HL-60/S4 (cell line): ENCODE data around the gene SF3A2.

Source experiments
- in situ Hi-C: fragments of 300-500 bp; cut with MboI; formaldehyde crosslinking; loops from 2 replicates; pipeline ENCODE4 v1.14.3; 2022; ENCODE audit warnings: low sequenced_read_pairs

SF3A2 gene

DNA sequence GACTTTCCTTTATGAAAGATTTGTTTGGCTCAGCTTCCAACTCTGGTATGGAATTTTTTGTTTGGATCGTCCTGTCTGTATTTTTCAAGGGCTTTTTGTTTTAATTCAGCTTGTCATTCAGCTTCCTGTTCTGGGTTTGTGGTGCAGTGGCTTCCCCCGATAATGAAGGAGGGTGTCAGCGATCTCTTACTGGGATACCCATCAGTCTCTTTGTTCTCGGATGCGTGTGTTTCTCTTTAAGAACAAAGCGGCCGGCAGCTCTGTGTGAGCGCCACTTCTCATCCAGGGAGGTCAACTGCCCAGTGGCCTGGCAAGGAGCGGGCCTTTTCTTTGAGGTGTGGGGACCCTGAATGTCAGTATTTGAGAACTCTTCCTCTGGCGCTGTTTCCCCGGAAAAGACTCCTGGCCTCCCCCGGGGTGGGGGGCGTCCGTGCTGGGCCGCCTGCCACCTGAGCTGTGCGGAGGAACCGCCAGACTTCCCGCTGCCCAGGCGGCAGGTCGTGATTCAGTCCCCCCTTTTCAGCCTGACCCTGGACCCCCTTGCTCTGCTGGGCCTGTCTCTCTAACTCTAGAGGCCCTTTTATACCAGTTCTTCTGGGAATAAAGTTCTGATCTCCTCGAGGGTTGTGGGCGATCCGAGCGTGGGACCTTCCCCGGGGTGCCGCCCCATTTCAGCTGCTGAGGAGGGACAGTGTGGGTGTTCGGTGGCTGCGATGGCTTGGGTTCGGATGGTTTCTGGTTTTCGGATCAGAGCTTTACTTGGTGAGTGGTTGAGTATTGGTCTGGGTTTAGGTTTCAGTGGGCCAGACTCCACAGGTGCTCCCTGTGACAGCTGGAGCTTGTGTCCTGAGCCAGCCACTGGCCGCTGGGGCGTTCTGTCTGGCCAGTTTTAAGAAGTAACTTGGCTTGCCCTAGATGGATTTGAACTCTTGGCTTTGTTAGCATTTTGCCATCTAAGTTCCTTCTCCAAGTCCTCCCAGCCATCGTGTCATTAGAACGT, 3.4 kb downstream of the SF3A2 start:
- in situ Hi-C loops = no loop called here

GRCh38 chr19:2240881-2241760, 4.5 kb downstream of the SF3A2 start:
- in situ Hi-C loops = no loop called here

DNA sequence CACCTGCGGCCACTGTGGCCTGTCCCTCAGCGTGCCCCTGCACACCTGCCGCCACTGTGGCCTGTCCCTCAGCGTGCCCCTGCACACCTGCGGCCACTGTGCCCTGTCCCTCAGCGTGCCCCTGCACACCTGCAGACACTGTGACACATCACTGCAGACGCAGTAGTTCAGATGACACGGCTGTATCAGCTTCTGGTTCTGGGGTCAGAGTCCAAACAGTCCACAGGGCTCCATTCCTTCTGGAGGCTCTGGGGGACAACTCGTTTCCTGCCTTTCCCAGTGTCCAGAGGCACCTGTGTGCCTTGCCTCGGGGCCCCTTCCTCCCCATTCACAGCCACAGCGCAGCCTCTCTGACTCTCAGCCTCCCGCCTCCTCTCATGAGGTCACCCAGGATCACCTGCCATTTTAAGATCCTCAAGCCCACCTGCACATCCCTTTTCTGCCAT, 5.5 kb downstream of the SF3A2 start:
- in situ Hi-C loops = no loop called here

DNA sequence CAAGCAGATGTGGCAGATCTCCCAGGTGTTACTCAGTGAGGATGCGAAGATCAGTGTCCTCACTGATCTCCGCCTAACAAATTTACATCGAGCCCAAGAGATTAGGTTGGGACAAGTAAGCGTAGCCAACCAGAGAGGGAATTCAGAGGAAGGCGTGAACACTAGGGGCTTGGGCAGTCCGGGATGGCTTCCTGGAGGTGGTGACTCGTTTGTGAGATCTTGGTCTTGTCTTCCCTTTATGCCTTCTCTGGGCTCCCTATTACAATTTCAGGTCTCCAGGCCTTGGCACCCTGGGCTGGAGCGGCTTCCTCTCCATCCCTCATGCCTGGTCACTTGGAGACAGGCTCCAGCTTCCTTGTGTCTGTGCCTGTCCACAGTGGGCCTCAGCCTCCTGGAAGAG, 6.2 kb downstream of the SF3A2 start:
- in situ Hi-C loops = no loop called here

GRCh38 chr19:2243274-2244124, 6.9 kb downstream of the SF3A2 start:
- in situ Hi-C loops = no loop called here

- in situ Hi-C loops = no loop called here
Observed at GRCh38 chr19:2244125-2244411, 7.4 kb downstream of the SF3A2 start.

GRCh38 chr19:2244486-2244885, 7.9 kb downstream of the SF3A2 start:
- in situ Hi-C loops = no loop called here

- in situ Hi-C loops = no loop called here
Observed at GRCh38 chr19:2245273-2245672, 8.6 kb downstream of the SF3A2 start.

- in situ Hi-C loops = no loop called here
Observed at GRCh38 chr19:2246014-2246620, 9.5 kb downstream of the SF3A2 start.

DNA sequence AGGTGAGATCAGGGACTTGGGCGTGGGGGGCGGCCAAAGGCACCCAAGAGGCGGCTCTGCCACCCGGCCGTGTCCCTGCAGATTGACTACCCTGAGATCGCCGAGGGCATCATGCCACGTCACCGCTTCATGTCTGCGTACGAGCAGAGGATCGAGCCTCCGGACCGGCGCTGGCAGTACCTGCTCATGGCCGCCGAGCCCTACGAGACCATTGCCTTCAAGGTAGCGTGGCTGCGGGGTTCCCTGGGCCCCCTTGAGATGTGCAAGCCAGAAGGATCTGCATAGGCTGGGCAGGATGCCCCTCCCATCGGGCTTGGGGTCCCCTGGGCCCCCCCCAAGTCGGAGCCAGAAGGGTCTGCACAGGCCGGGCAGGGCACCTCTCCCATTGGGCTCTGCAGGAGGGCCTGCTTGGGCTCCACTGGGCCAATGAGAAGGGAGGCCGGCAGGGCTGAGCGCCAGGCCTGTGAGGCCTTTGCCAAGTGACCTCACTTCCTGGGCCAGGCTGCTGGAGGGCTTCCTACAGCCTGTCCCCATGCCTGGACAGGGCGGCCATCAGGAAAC, 10.3 kb downstream of the SF3A2 start:
- in situ Hi-C loops = no loop called here

GRCh38 chr19:2247433-2248101, 10.9 kb downstream of the SF3A2 start:
- in situ Hi-C loops = no loop called here

- in situ Hi-C loops = no loop called here
Observed at GRCh38 chr19:2248136-2249009, 11.7 kb downstream of the SF3A2 start.

DNA sequence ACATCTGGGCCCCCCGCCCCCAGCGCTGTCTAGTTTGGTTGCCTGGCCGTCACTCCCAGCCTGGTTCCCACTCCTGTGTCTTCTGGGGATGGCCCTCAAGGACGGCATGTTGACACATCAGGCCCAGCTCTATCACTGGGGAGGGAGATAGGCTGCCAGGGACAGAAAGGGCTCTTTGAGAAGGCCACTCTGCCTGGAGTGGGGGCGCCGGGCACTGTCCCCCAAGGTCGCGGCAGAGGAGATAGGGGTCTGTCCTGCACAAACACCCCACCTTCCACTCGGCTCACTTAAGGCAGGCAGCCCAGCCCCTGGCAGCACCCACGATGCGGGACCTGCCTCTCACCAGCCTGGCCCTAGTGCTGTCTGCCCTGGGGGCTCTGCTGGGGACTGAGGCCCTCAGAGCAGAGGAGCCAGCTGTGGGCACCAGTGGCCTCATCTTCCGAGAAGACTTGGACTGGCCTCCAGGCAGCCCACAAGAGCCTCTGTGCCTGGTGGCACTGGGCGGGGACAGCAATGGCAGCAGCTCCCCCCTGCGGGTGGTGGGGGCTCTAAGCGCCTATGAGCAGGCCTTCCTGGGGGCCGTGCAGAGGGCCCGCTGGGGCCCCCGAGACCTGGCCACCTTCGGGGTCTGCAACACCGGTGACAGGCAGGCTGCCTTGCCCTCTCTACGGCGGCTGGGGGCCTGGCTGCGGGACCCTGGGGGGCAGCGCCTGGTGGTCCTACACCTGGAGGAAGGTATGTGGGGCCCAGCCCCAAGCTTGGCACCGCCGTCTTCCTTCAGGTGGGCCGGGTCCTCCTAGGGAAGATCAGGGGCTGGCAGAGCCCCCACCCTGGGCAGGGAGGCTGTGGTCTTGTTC, 12.6 kb downstream of the SF3A2 start, which contains the start of gene AMH:
Gene AMH, plus strand, starts transcription at position 314 of the 857 bp plus-strand sequence. Its CDS starts 10 bp downstream, at position 324.
- in situ Hi-C loops = no loop called here

DNA sequence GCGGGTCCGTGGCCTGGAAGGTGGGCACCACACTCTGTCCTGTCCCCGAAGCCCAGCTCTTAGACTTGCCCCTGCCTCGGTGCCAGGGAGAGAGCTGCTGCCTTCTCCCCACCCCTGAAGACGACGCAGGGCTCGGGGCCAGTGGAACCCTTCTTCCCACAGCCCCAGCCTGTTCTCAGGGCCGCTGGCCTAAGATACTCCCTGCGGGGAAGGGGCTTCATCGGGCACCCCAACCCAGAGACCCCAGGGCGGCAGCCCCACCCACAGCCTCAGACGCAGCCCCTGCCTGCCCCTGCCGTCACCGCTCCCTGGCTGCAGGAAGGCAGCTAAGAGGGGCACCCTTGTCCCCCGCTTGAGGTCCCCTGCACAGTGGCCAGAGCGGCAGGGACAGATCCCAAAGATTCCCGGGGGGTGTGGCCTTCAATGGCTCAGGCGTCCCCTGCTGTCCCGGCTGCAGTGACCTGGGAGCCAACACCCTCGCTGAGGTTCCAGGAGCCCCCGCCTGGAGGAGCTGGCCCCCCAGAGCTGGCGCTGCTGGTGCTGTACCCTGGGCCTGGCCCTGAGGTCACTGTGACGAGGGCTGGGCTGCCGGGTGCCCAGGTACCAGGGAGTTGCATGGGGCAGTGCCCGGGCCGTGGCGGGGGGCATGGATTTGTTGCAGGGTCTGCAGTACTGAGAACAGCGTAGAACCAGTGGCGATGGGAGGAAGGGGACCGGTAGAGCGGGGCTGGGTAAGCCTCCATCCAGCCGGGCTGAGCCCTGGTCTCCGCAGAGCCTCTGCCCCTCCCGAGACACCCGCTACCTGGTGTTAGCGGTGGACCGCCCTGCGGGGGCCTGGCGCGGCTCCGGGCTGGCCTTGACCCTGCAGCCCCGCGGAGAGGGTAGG, 13.5 kb downstream of the SF3A2 start:
- in situ Hi-C loops = no loop called here

GRCh38 chr19:2250766-2251105, 14.1 kb downstream of the SF3A2 start:
- in situ Hi-C loops = no loop called here

GRCh38 chr19:2251106-2252054, 14.8 kb downstream of the SF3A2 start:
- in situ Hi-C loops = no loop called here
